Left hindlimb (tissue), 1 donor: ENCODE data around the gene FAM217B.
"Not testable (repeated sequence)": the region's sequence is repeated elsewhere in the genome, so short reads cannot be mapped to it uniquely, and the experiment has no call there.

Experiments
- DNase-seq: peaks from one replicate; pipeline ENCODE4 v3.0.0-alpha.2; 2018

FAM217B gene

DNA sequence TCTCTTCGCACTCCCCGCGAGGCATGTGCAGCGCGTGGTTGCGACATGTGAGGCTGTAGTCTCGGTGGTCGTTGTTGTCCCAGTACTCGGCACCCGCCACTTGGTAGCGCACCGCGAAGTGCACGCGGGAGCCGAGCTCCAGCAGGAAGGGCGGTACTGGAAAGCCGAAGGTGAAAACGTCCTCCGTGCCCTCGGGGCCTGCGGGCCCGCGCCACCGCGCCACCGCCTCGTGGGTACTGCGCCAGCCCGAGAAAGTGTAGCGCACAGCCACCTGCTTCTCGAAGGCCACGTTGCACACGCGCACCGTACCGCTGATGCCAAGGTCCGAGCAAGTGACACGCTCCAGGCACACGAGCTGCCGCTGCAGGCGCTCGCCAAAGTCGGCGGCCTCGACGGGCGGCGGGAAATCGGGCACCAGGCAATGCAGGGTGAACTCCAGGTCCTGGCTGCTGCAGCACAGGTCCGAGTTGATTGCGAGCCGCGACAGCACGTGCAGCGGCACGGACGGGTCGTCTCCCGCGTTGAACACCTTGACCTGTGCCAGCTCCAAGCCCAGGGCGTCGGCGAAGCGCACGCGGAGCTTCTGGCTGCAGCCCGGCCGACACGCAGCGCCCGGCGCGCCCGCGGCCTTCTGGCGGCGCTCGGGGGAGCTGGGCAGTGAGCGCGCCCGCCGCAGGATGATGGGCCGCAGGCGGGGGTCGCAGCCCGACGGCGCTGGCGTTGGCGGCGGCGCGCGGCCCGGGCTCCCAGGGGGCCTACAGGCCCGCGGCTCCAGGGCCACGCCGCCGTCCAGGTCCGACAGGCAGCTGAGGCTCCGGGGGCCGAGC, 924 bp upstream of the FAM217B start:
- DNase-seq: peak; percentile 54

- no peak for DNase-seq
These were observed 385 bp upstream of the FAM217B start for GRCh38 chr20:59939879-59940128.

DNA sequence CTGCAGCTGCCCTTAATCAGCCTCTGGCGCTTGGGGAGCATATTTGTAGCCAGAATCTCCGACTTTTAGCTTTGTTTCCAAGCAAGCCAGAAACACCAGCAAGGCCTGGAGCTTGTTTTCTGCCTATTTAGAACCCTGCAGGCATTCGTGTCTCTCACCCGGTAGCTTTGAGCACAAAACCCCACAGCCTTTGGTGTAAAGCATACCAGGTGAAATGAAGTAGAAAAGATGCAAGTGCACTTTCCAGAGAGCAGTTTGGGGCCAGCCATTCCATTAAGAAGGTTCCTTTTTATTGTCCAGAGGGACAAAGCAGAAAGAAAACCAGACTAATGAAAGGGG, 736 bp downstream of the FAM217B start:
- no peak for DNase-seq

- DNase-seq: no peak
These were observed 2.1 kb downstream of the FAM217B start for GRCh38 chr20:59942245-59942644.

DNA sequence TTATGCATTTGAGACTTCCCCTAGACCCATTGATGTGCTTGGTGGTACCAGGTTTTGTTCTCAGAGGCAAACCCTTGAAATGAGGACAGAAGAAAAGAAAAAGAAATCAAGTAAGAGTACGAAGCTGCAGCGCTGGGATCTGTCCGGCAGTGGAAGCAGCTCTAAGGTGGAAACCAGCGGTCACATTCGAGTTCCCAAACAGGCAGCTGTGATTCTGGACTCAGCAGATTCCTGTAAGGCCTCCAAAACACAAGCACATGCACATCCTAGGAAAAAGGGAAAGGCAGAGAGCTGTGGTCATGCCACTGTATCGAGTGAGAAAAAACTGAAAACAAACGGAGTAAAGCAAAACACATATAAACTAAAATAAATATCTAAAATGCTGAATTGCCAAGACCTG, 4.5 kb downstream of the FAM217B start:
- no peak for DNase-seq

DNA sequence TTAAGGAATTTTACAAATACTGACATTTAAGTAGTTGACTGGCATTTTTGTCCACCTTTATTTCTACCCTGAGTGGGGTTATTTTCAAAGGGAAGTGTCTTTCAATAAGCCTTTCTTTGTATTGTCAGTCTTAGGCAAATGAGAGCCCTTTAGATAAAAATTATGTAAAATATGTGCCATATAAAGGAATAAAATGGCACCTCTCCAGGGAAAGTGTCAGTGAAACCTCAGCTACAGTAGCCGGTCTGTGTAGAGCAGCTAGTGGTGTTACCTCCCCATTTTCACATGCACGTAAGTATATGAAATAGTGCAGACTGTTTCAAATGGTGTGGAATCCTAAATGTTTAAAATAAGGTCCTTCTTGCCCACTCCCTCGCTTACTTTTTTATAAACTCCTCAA, 5.0 kb downstream of the FAM217B start:
- DNase-seq: no peak

DNA sequence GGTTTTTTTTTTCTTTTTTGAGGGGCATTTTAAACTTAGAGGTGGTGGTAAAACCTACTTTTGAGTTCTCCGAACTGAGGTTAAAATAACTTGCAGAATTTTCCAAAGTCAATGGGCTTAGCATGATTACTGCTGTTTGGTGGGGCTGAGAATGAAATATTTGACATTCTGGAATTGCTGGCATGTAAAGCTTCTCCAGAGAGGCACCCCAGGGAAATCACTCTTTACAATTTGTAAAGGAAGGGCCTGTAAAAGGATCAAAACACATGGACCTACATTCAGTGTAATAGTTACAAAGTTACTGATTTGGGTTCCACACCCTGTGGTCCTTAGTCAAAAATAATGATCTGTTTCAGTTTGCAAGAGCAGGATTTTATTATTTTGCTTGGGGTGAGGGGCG, 5.5 kb downstream of the FAM217B start:
- DNase-seq: no peak

GRCh38 chr20:59947376-59947775, 7.2 kb downstream of the FAM217B start:
- DNase-seq: no peak

DNA sequence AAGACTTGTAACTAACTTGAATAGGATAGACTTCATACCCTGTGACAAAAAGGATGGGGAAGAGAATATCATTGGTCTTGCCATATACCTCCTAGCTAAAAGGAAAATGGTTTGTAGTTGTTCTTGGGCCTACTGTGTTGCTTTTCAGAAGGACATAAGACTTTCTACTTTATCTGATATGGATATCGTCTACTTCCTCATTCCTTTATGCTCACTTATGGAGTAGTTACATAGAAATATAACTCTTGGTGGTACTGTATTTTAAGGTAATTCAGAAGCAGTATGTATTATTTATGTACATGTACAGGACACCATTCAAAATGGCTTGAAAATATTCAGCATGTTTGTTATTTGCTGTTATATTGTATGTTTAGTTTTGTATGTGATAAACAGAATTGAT, 8.0 kb downstream of the FAM217B start:
- no peak for DNase-seq

DNA sequence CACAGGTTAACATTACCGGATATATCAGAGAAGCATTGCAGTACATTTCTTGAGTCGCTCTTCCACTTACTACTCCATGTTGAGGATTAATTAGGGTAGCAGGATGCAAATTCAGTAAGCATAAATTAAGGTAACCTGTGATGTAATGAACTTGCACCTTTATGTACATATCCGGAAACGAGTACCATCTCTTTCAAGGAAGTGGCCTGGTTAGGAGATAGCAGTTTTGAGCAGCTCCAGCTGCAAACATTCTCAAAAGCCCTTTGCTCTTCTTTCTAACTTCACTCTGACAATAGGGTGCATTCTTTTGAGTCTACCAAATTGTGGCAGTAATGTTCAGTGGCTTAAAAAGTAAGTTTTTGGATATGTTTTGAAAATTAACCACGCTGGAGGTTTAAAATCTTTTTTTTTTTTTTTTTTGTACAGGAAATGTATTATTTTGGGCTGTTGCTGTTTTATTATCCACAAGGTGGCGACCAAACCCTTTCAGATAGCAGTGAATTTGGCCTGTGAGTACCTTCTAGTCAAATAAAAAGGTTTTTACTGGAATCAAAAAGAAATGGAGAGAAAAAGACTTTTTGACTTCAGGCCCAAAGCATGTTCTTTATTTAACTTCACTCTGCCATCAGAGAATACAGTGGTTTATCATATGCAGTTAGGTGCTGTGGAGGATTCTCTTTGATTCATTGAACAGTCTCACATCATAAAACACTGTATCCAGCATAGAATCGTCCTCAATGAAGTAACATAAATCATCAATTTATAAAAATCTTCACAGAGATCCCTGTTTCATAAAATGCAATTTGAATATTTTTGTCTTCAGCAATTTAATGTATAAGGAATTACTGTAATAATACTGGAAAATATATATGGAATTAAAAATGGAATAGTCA, 8.9 kb downstream of the FAM217B start:
- DNase-seq: no peak

- DNase-seq: no peak
These were observed 9.7 kb downstream of the FAM217B start for GRCh38 chr20:59949911-59950310.

- no peak for DNase-seq
These were observed 14.5 kb downstream of the FAM217B start for GRCh38 chr20:59954718-59955117.

- no peak for DNase-seq
These were observed 15.1 kb downstream of the FAM217B start for GRCh38 chr20:59955131-59955796.

DNA sequence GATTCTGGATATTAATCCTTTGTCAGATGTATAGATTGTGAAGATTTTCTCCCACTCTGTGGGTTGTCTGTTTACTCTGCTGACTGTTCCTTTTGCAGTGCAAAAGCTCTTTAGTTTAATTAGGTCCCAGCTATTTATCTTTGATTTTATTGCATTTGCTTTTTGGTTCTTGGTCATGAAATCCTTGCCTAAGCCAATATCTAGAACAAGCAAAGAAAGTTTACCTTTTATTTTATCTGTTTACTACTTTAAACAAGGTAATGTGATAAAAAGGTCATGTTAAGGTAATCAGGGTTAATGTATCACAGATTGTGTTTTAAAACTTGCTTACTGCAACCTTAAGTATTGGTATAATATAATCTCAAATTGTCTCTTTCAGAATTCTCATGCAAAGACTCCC, 17.4 kb downstream of the FAM217B start:
- DNase-seq: not testable (repeated sequence)

DNA sequence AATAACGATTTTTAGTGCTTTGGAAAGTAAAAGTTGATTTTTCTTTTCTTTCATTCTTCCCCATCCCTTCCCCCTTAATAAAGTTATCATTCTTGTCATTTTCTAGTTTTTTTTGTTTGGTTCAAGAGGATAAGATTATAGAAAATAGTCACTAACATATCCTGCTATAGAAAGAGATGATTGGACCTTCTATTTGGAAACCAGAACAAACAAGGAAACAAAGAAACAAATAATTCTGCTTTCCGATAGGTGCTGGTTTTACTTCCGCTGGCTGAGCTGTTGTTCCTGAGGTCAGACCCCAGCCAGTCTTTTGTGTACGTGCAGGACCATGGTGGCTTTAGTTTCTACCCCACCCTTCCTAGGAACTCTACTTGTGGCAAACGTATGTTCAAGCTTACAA, 17.9 kb downstream of the FAM217B start, which contains the start of gene CDH26:
TSS of gene CDH26 (plus strand) at position 301 of the 400 bp plus-strand sequence. CDS start 304 bp downstream, outside the sequence.
- no peak for DNase-seq

GRCh38 chr20:59958626-59959025, 18.4 kb downstream of the FAM217B start:
- DNase-seq: no peak

GRCh38 chr20:59961423-59961822, 21.2 kb downstream of the FAM217B start:
- no peak for DNase-seq

GRCh38 chr20:59962155-59962554, 22.0 kb downstream of the FAM217B start:
- no peak for DNase-seq

DNA sequence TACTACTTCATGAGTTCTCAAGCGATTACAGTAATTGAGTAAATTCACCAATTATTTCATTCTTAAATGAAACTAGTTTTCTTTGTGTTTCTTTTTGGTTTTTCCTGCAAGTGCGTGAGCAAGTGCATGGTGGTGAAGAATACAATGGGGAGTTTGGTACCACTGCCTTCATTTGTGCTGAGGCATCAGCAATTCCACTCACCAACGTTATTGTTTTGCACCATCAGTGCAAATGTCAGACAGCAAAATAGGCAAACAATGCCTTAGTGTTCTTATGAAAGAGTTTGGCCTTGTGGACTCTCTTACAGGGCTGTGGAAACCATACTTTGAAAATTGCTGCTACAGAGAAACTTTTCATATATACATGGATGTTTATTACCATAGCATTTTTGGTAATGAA, 26.2 kb downstream of the FAM217B start:
- no peak for DNase-seq

GRCh38 chr20:59971428-59971827, 31.2 kb downstream of the FAM217B start:
- no peak for DNase-seq

DNA sequence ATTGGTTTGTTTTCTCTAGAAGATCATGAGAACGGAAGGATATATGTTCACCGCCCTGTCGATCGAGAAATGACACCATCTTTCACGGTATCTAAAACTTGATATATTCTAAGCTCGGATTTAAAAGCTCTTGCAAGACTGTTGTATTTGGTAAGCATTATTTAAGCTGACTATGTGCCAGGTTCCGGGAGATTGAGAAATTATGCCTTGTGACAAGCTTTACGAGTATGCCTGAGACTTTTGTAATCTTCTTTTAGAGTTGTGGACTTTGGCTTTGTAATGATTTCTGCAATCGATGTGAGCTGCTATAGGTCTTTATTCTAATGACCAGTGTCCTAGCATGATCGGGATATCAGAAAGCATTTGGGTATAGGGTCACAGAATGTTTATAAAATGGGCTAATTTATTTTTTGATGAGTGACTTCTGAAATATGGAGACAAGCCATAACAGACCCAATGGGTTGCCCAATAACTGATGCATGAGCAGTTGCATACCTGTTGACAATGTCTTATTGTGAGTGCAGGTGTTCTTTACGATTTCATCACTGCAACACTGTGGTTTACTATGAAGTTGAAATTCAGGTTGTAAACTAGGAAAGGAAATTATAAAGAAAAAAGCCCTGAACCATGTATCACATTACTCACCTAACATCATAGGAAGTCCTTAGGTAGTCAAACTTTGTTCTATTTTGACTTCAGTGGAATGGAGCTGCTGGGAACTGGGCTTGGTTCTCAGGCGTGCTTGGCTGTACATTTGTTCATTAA, 32.0 kb downstream of the FAM217B start:
- no peak for DNase-seq

DNA sequence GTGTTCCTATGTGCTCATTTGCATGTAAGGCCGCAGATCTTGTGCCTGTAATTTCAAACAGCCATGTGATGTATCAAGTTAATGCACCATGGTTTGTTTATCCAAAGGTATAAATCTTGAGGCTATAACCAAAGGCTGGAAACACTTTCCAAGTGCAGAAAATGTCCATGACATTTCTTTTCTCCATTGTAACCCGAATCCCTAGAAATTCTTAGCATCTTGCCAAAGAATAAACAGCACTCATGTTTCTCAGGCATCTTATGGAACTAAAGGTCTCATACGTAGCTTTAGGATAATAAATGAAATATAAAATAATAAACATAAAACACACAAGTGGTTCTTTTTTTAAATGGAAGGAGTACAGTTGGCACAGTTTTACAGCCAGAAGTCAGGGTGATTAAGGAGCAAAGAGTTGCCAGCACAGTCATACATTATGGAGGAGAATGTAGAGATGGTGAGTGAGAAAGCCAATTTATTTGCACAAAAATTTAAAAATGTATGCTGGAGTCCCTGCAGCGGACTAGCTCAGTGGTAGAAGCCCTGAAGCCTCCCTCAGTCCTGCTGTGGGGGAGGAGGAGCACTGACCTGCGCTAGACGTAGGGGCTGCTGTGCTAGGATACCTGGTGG, 36.1 kb downstream of the FAM217B start:
- DNase-seq: no peak

DNA sequence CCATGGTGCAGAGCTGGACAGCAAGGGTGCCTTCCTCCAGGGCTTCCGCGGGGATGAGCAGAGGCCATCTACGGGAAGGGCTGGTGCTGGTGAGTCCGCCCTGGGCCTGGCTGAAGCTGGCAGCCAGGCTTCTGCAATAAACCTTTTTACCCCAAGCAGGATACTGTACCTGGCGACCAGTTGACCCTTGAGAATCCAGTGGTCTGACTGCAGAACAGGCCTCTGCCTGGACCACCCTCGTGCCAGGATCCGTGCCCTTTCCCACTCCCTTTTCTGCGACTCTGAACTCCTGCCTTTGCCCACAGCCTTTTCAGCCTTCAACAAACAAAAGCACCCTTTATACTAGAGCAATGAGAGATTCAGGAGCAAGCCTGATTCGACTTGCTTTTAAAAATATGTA, 36.9 kb downstream of the FAM217B start:
- DNase-seq: no peak
